GM12873 (cell line): ENCODE results near the gene MCOLN2.

Experiments
- TF ChIP-seq, protein P1 (sequence below): IDR thresholded peaks from 2 replicates; pipeline ENCODE4 v1.5.1; 2012; ENCODE audit warnings: low read depth, mild to moderate bottlenecking, moderate library complexity, low read length, control low read depth; ENCODE audit not compliant: insufficient read depth; ENCODE audit errors: missing control alignments

MCOLN2 gene

DNA sequence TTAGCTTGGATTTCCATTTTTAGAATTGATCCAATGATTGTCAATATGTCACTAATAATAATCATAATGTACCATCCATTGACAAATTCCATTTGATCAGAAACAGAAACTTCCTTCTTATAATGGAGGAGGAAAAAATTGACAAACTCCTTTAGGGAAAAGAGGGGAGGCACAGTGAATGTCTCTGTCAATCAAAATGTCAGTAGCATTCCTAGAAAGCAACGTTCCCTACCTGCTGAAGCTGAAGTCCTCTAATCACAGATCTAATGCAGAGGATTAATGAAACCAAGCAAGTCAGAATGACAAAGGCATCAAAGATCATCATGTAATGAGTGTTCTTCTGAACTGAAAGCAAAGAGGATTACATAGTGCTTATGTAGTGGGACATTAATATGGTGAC is 29.0 kb upstream of the MCOLN2 start:
- TF ChIP-seq, protein P1, sequence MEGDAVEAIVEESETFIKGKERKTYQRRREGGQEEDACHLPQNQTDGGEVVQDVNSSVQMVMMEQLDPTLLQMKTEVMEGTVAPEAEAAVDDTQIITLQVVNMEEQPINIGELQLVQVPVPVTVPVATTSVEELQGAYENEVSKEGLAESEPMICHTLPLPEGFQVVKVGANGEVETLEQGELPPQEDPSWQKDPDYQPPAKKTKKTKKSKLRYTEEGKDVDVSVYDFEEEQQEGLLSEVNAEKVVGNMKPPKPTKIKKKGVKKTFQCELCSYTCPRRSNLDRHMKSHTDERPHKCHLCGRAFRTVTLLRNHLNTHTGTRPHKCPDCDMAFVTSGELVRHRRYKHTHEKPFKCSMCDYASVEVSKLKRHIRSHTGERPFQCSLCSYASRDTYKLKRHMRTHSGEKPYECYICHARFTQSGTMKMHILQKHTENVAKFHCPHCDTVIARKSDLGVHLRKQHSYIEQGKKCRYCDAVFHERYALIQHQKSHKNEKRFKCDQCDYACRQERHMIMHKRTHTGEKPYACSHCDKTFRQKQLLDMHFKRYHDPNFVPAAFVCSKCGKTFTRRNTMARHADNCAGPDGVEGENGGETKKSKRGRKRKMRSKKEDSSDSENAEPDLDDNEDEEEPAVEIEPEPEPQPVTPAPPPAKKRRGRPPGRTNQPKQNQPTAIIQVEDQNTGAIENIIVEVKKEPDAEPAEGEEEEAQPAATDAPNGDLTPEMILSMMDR: no peak

DNA sequence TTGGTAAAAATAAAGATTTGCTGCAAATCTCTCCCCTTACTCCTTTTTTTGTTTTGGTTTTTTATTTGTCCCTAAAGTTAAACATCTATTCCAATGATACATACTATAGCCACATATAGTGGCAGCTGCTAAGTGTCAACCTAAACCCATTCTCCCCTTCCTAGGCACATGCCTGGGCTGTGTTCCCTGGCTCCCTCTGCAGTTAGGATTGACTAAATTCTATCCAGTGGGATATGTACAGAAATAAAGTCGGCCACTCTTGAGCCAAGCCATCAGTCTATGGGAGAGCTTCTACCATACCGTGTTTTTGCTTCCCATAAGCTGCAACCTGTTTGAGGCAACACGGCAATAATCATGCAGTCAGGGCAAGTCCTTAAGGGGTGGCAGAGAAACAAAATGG is 27.8 kb upstream of the MCOLN2 start:
- TF ChIP-seq, protein P1: no peak

DNA sequence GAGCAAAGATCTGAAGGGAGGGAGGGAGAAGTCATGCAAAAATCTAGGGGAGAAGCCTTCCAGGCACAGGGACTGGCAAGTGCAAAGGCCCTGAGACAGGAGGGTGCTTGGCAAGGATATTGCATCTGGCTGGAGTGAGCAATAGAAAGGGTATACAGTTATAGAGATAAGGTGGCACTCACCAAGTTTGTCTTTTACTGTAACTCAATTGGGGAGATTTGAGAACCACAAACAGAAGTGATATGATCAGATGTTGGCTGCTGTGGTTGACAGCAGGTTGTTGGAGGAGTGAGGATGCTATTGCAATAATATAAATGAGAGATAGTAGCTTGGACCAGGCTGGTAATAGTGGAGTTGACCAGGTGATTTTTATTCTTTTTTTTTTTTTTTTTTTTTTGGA is 25.8 kb upstream of the MCOLN2 start:
- TF ChIP-seq, protein P1: no peak

DNA sequence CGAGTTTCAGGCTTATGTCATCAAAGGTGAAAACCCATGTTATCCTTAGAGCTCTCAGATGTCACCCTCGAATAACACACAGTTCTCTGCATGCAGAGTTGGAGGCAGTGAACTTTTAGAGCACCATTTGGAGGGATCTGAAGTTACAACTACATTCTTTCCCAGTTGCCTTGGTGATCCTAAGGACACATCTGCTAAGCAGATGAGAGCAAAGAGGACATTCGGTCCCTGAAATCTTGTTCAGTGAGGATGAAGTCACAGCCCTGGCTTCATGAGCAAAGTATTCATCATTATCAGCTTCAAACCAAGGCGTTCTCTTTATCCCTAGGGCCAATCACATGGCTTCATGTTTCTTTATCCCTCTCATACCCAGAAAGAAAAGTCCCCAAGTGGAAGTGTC is 23.1 kb upstream of the MCOLN2 start:
- TF ChIP-seq, protein P1: no peak

DNA sequence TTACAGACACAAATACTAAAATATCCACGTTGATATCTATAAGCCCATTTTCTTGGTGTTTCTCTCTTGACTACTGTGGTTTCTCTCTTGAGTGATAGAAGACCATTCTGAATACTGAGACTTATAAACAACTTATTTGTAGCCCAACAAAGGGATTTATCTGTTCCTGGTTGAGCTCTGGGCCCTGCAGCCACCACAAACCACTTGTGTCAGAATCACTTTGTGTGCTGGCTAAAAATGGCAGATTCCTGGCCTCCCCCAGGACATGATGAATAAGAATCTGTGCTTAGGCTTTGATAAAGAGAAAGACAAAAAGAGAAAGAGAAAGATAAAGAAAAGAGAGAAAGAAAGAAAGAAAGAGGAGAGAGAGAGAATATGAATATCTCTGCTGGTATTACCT is 18.9 kb upstream of the MCOLN2 start:
- TF ChIP-seq, protein P1: no peak

DNA sequence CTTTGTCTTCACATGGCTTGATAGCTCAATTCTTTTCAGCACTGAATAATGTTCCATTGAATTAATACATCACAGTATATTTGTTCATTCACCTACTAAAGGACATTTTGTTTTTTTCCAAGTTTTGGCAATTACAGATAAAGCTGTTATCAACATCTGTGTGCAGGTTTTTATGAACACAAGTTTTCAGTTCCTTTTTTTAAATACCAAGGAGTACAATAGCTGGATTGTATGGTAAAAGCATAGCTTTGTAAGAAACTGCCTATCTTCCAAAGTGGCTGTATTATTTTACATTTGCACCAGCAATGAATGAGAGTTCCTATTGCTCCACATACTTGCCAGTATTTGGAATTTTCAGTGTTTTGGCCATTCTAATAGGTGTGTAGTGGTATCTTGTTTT is 4.8 kb upstream of the MCOLN2 start:
- TF ChIP-seq, protein P1: no peak

DNA sequence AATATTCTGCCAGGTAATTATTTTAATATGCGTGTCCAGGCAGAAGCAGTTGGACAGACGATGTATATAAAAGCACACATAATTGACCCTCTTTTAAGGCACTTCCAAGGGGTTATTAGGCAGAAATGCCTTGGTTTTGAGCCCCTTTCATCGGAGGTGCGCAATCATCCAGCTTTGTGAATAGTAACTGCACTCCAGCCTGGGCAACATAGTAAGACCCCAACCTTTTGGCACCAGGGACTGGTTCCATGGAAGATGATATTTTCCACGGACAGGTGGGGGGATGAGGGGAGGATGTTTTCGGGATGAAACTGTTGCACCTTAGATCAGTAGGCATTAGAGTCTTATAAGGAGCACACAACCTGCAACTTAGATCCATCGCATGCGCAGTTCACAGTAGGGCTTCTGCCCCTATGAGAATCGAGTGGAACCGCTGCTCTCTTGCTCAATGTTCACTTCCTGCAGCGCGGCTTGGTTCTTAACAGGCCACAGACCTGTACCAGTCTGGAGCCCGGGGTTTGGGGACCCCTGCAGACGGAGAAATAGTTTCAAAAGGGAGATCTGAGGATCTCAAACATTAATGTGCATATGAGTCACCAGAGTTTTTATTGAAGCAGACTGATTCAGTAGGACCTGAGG is 1.8 kb upstream of the MCOLN2 start:
- TF ChIP-seq, protein P1: no peak
